Bronchial epithelial cell (primary cell): Measurements from ENCODE around the gene ATP13A4. TPM values are rescaled to one million over a fixed set of nuclear protein-coding genes. Genes with fewer than 3 reads are reported as not detected.

Source experiments
- DNase-seq: peaks from one replicate; pipeline ENCODE4 v3.0.0-alpha.2; 2010; ENCODE audit warnings: low read depth
- FAIRE-seq: peaks from 2 replicates; lab custom pipeline; 2011; peaks lifted over from hg19 to GRCh38; lab: Jason Lieb, UNC
- H3K27me3 ChIP-seq: 2 replicates; pipeline ENCODE4 v1.5.1; 2011; ENCODE audit warnings: low read length; ENCODE audit not compliant: control insufficient read depth, insufficient read depth
- H3K36me3 ChIP-seq: 2 replicates; pipeline ENCODE4 v1.5.1; 2011; ENCODE audit warnings: low read length; ENCODE audit not compliant: control insufficient read depth, insufficient read depth
- H3K4me3 ChIP-seq: 2 replicates; pipeline ENCODE4 v1.5.1; 2011; ENCODE audit warnings: mild to moderate bottlenecking, low read depth, low read length, control low read depth
- CTCF ChIP-seq: IDR thresholded peaks from 2 replicates; pipeline ENCODE4 v1.5.1; 2011; ENCODE audit warnings: mild to moderate bottlenecking, moderate library complexity, low read length, control low read depth, inconsistent platforms; ENCODE audit not compliant: insufficient read depth, severe bottlenecking
- total RNA-seq: library from RNA; depleted of rRNA; stranded (reverse); fragments of >200 nt; gene quantifications from 2 replicates; pipeline ENCODE4 v1.2.1, GENCODE V29; 2014

The ATP13A4 gene
- total RNA-seq, 1 donor from 2014 or later, result 4.2 TPM

GRCh38 chr3:193553586-193553985 lies 1.1 kb downstream of the ATP13A4 start:
- peak; percentile 12 for DNase-seq
- no peak for FAIRE-seq

GRCh38 chr3:193552923-193553322 lies 1.8 kb downstream of the ATP13A4 start:
- TF ChIP-seq CTCF, result no peak
- FAIRE-seq, result no peak
- Histone ChIP-seq H3K4me3 (no peak overlapping the region), H3K36me3 (no peaks in the 10 kb centered on the region), H3K27me3 (no peaks in the 10 kb centered on the region)
- DNase-seq, result no peak

More at GRCh38 chr3:193553586-193553985, 1.1 kb downstream of the ATP13A4 start:
- no peak for TF ChIP-seq CTCF
- no peaks in the 10 kb centered on the region for H3K36me3 ChIP-seq
- H3K27me3 ChIP-seq, result no peaks in the 10 kb centered on the region
- no peak overlapping the region for H3K4me3 ChIP-seq

- FAIRE-seq (no peak), DNase-seq (peak; percentile 18)
- no peak overlapping the region for H3K4me3 ChIP-seq
- H3K36me3 ChIP-seq, result no peaks in the 10 kb centered on the region
- TF ChIP-seq CTCF, result no peak
- H3K27me3 ChIP-seq, result no peaks in the 10 kb centered on the region
Measured at GRCh38 chr3:193548406-193548805, 6.3 kb downstream of the ATP13A4 start.

DNA sequence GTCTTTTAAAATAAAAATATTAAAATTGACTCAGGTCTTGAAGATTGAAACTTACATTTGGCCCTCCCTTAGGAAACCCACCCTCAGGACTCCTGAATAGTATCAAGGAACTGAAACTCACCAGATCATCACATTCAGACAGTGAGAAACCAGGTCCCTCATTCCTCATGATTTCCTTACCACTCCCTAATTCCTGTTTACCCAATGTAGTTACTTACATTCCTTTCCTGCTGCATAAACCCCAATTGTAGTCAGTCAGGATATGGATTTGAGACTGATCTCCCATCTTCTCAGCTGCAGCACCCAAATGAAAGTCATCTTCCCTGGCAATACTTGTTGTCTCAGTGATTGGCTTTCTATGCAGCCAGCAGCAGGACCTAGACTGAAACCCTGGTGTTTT lies 8.6 kb downstream of the ATP13A4 start:
- TF ChIP-seq CTCF, result no peak
- H3K36me3 ChIP-seq, result no peaks in the 10 kb centered on the region
- DNase-seq, result peak; percentile 76
- FAIRE-seq, result no peak
- no peaks in the 10 kb centered on the region for H3K27me3 ChIP-seq
- H3K4me3 ChIP-seq, result no peak overlapping the region

GRCh38 chr3:193545304-193545703 lies 9.4 kb downstream of the ATP13A4 start:
- Histone ChIP-seq H3K27me3 (no peaks in the 10 kb centered on the region), H3K4me3 (no peak overlapping the region), H3K36me3 (no peaks in the 10 kb centered on the region)
- no peak for TF ChIP-seq CTCF
- FAIRE-seq (no peak), DNase-seq (peak; percentile 11)

- DNase-seq (peak; percentile 66), FAIRE-seq (no peak)
- no peaks in the 10 kb centered on the region for H3K27me3 ChIP-seq
- no peak overlapping the region for H3K4me3 ChIP-seq
- H3K36me3 ChIP-seq, result no peaks in the 10 kb centered on the region
- TF ChIP-seq CTCF, result no peak
Measured at GRCh38 chr3:193544289-193544688, 10.4 kb downstream of the ATP13A4 start.
